ENCODE data around the gene DPP6. TPM values are rescaled to one million over a fixed set of nuclear protein-coding genes. Genes with fewer than 3 reads are reported as not detected.

Gene DPP6
- polyA plus RNA-seq, 1 of the 3 experiments (the other 2 are of a cell fraction), result not detected

- POLR2A ChIA-PET, result no interaction called here
- no peak overlapping the region for H3K4me3 ChIP-seq (ENCODE audit: low read depth in 2 of 2, low read length in 1 of 2)
- CTCF ChIA-PET, result no interaction called here
- WGBS (ENCODE audit: low lambda C conversion rate), result 41% methylated on average over 5 of the region's 5 CpGs
- no peaks in the 10 kb centered on the region for H3K9me2 ChIP-seq
- H3K36me3 ChIP-seq (replicated peaks in 1 of 2; ENCODE audit: control insufficient read depth in 1 of 2, insufficient read depth in 2 of 2, low read length in 1 of 2), result no peaks in the 10 kb centered on the region
- H3K9ac ChIP-seq, result no peak overlapping the region
- no peak overlapping the region for H3K4me2 ChIP-seq
- DNase-seq, result no peak
- H3K27ac ChIP-seq (ENCODE audit: low read depth in 2 of 2, low read length in 1 of 2), result no peak overlapping the region
- TF ChIP-seq MAX (IDR thresholded peaks at IDR 0.05; ENCODE audit: low read depth), result no peak
- no peak for TF ChIP-seq YY1 (IDR thresholded peaks at IDR 0.05; ENCODE audit: low read depth)
- TF ChIP-seq ZBTB33 (IDR thresholded peaks at IDR 0.05; ENCODE audit: borderline replicate concordance, low read depth), result no peak
- TF ChIP-seq RFX5 (IDR thresholded peaks at IDR 0.05; ENCODE audit: low read length), result no peak
- no peak for TF ChIP-seq FOXM1 (IDR thresholded peaks at IDR 0.05; ENCODE audit: low read depth)
- TF ChIP-seq USF1 (IDR thresholded peaks at IDR 0.05; ENCODE audit: borderline replicate concordance, low read depth), result no peak
- no peak for TF ChIP-seq CHD2 (IDR thresholded peaks at IDR 0.05; ENCODE audit: low read length, partially characterized antibody)
- no peak for TF ChIP-seq POLR2AphosphoS5 (IDR thresholded peaks at IDR 0.05; ENCODE audit: low read depth, low read length)
- no peak for TF ChIP-seq REST (IDR thresholded peaks at IDR 0.05; ENCODE audit: low read depth, low read length)
- TF ChIP-seq FOSL2 (IDR thresholded peaks at IDR 0.05; ENCODE audit: borderline replicate concordance, low read depth), result no peak
- no peak for TF ChIP-seq NFIC (IDR thresholded peaks at IDR 0.05; ENCODE audit: borderline replicate concordance)
- no peak for TF ChIP-seq GATA2 (CRISPR knock-in tag; IDR thresholded peaks at IDR 0.05)
- TF ChIP-seq GABPA (IDR thresholded peaks at IDR 0.05; ENCODE audit: low read depth), result no peak
- TF ChIP-seq TEAD4 (IDR thresholded peaks at IDR 0.05; ENCODE audit: borderline replicate concordance, insufficient read depth), result no peak
- TF ChIP-seq EP300 (IDR thresholded peaks at IDR 0.05; ENCODE audit: borderline replicate concordance in 1 of 2, low read depth in 1 of 2, low read length in 1 of 2), result no peak
- no peak for TF ChIP-seq FOXJ3 (CRISPR knock-in tag; IDR thresholded peaks at IDR 0.05)
- H3K27me3 ChIP-seq (ENCODE audit: insufficient read depth), result no peaks in the 10 kb centered on the region
- H3K4me1 ChIP-seq (ENCODE audit: control insufficient read depth in 1 of 2, insufficient read depth in 2 of 2, low read depth in 1 of 2, low read length in 1 of 2), result peaks cover 0 to 33% of the 10 kb centered on the region in 2 experiments; a peak in 2 of 4 replicates
- H2AFZ ChIP-seq (ENCODE audit: low read depth), result no peak overlapping the region
- no peaks in the 10 kb centered on the region for H4K20me1 ChIP-seq (ENCODE audit: insufficient read depth)
- no peaks in the 10 kb centered on the region for H3K79me2 ChIP-seq (ENCODE audit: insufficient read depth)
- peaks cover 4% of the 10 kb centered on the region; the same call in 1 of the 2 replicates for H3K9me3 ChIP-seq
- H3F3A ChIP-seq (replicated peaks; ENCODE audit: insufficient read depth), result no peaks in the 10 kb centered on the region
These were observed 629.8 kb downstream of the DPP6 start for GRCh38 chr7:154682003-154682402.
